Measurements from ENCODE around the gene COL1A1. TPM values are rescaled to one million over a fixed set of nuclear protein-coding genes. Genes with fewer than 3 reads are reported as not detected.

COL1A1 gene
- total RNA-seq, 1 donor from 2014 or later, result under 0.01 TPM

GRCh38 chr17:50157891-50158290 is 43.5 kb downstream of the COL1A1 start:
- DNase-seq (ENCODE audit: low read depth in 2 of 2), result no peak

GRCh38 chr17:50155115-50155819 is 46.2 kb downstream of the COL1A1 start:
- DNase-seq (ENCODE audit: low read depth in 2 of 2), result no peak

GRCh38 chr17:50154604-50155003 is 46.8 kb downstream of the COL1A1 start:
- no peak for DNase-seq (ENCODE audit: low read depth in 2 of 2)

GRCh38 chr17:50153650-50154575 is 47.5 kb downstream of the COL1A1 start:
- no peak for DNase-seq (ENCODE audit: low read depth in 2 of 2)

- DNase-seq (ENCODE audit: low read depth in 2 of 2), result no peak
Observed at GRCh38 chr17:50152736-50153135, 48.7 kb downstream of the COL1A1 start.

GRCh38 chr17:50151937-50152547 is 49.4 kb downstream of the COL1A1 start:
- peak; percentile 73 to 89 for DNase-seq (ENCODE audit: low read depth in 2 of 2)

- DNase-seq (ENCODE audit: low read depth in 2 of 2), result peak; percentile 76 to 90
Observed at GRCh38 chr17:50151041-50151936, 50.1 kb downstream of the COL1A1 start.

GRCh38 chr17:50150354-50151040 is 50.9 kb downstream of the COL1A1 start, which contains the start of gene PPP1R9B:
Gene PPP1R9B, minus strand, starts transcription at chr17:50150677. Its CDS starts 164 bp downstream, at chr17:50150513.
- no peak for DNase-seq (ENCODE audit: low read depth in 2 of 2)

- peak in 1 of 2 donors; percentile 77 for DNase-seq (ENCODE audit: low read depth in 2 of 2)
Observed at GRCh38 chr17:50149417-50150353, 51.7 kb downstream of the COL1A1 start.

GRCh38 chr17:50149091-50149416 is 52.4 kb downstream of the COL1A1 start:
- DNase-seq (ENCODE audit: low read depth in 2 of 2), result no peak

- DNase-seq (ENCODE audit: low read depth in 2 of 2), result peak in 1 of 2 donors; percentile 38
Observed at GRCh38 chr17:50148226-50149090, 53.0 kb downstream of the COL1A1 start.

GRCh38 chr17:50147841-50148225 is 53.6 kb downstream of the COL1A1 start:
- no peak for DNase-seq (ENCODE audit: low read depth in 2 of 2)

GRCh38 chr17:50146927-50147665 is 54.3 kb downstream of the COL1A1 start:
- DNase-seq (ENCODE audit: low read depth in 2 of 2), result no peak

- DNase-seq (ENCODE audit: low read depth in 2 of 2), result no peak
Observed at GRCh38 chr17:50146230-50146926, 55.1 kb downstream of the COL1A1 start.

GRCh38 chr17:50145532-50146229 is 55.8 kb downstream of the COL1A1 start:
- no peak for DNase-seq (ENCODE audit: low read depth in 2 of 2)

GRCh38 chr17:50144845-50145531 is 56.4 kb downstream of the COL1A1 start:
- DNase-seq (ENCODE audit: low read depth in 2 of 2), result no peak

Measured in dermis microvascular lymphatic vessel endothelial cell (primary cell).